WTC11 (cell line): ENCODE measurements around the gene FAM171A1. TPM values are rescaled to one million over a fixed set of nuclear protein-coding genes. Genes with fewer than 3 reads are reported as not detected.

ENCODE experiments used
- ATAC-seq: fragments of 200-7000 bp; cut with Tn5 transposase; 2 replicates; pipeline ENCODE4 v1.10.0; 2021; ENCODE audit warnings: mild to moderate bottlenecking, moderate library complexity
- CTCF ChIA-PET: fragments of 300-600 bp; sonication (Branson Sonifier 250); formaldehyde crosslinking; loops from one replicate; lab custom pipeline; 2021; ENCODE audit warnings: antibody characterized with exemption; lab: Charles Lee
- POLR2A ChIA-PET: fragments of 350-600 bp; sonication (Branson Sonifier 250); formaldehyde crosslinking; loops from one replicate; lab custom pipeline; 2021; ENCODE audit warnings: antibody characterized with exemption; lab: Charles Lee
- DNase-seq: peaks from one replicate; pipeline ENCODE4 v3.0.0; 2021; ENCODE audit warnings: low spot score
- H3K27ac Mint-ChIP-seq: 2 replicates; pipeline ENCODE4 v1.8.0; 2021; ENCODE audit warnings: mixed read lengths
- H3K27me3 Mint-ChIP-seq: 2 replicates; pipeline ENCODE4 v1.8.0; 2021; ENCODE audit warnings: low read depth, mild to moderate bottlenecking, moderate library complexity, mixed read lengths
- H3K36me3 Mint-ChIP-seq: 2 replicates; pipeline ENCODE4 v1.8.0; 2021; ENCODE audit warnings: mixed read lengths
- H3K4me1 Mint-ChIP-seq: 2 replicates; pipeline ENCODE4 v1.8.0; 2022; ENCODE audit warnings: mixed read lengths
- H3K4me3 Mint-ChIP-seq: 2 replicates; pipeline ENCODE4 v1.8.0; 2021; ENCODE audit warnings: mild to moderate bottlenecking, moderate library complexity, mixed read lengths
- H3K9me3 Mint-ChIP-seq: 2 replicates; pipeline ENCODE4 v1.8.0; 2021; ENCODE audit warnings: mixed read lengths
- ARID4B ChIP-seq: sonication (generic); formaldehyde crosslinking; IDR thresholded peaks from 2 replicates; pipeline ENCODE4 v1.8.0; 2023; ENCODE audit warnings: missing genetic modification reagents, mild to moderate bottlenecking, borderline replicate concordance
- ELF4 ChIP-seq: sonication (generic); formaldehyde crosslinking; IDR thresholded peaks from 2 replicates; pipeline ENCODE4 v1.8.1; 2022; ENCODE audit warnings: low read depth, mild to moderate bottlenecking, moderate library complexity, missing genetic modification reagents
- FOXK1 ChIP-seq: sonication (generic); formaldehyde crosslinking; IDR thresholded peaks from 2 replicates; pipeline ENCODE4 v1.8.0; 2022; ENCODE audit warnings: mild to moderate bottlenecking, moderate library complexity, missing genetic modification reagents
- FOXP1 ChIP-seq: sonication (generic); formaldehyde crosslinking; IDR thresholded peaks from 2 replicates; pipeline ENCODE4 v1.8.0; 2022; ENCODE audit warnings: missing genetic modification reagents, mild to moderate bottlenecking, moderate library complexity, borderline replicate concordance
- IRF2 ChIP-seq: sonication (generic); formaldehyde crosslinking; IDR thresholded peaks from 2 replicates; pipeline ENCODE4 v1.8.0; 2022; ENCODE audit warnings: low read depth, missing genetic modification reagents, borderline replicate concordance
- KAT7 ChIP-seq: sonication (generic); formaldehyde crosslinking; IDR thresholded peaks from 2 replicates; pipeline ENCODE4 v1.8.1; 2023; ENCODE audit warnings: missing genetic modification reagents, mild to moderate bottlenecking, borderline replicate concordance
- MYBL2 ChIP-seq: sonication (generic); formaldehyde crosslinking; IDR thresholded peaks from 2 replicates; pipeline ENCODE4 v1.8.1; 2023; ENCODE audit warnings: mild to moderate bottlenecking, moderate library complexity, missing genetic modification reagents
- NFATC4 ChIP-seq: fragments of 250-450 bp; sonication (Bioruptor Pico); IDR thresholded peaks from 2 replicates; pipeline ENCODE4 v1.9.0; 2021; ENCODE audit warnings: mild to moderate bottlenecking
- NFYB ChIP-seq: sonication (generic); formaldehyde crosslinking; conservative IDR thresholded peaks from 2 replicates; pipeline ENCODE4 v1.8.0; 2022; ENCODE audit warnings: low read depth, missing genetic modification reagents
- RELA ChIP-seq: sonication (generic); formaldehyde crosslinking; IDR thresholded peaks from 2 replicates; pipeline ENCODE4 v1.8.1; 2022; ENCODE audit warnings: missing genetic modification reagents, mild to moderate bottlenecking, borderline replicate concordance
- USF1 ChIP-seq: sonication (generic); formaldehyde crosslinking; IDR thresholded peaks from 2 replicates; pipeline ENCODE4 v1.8.0; 2022; ENCODE audit warnings: mild to moderate bottlenecking, missing genetic modification reagents
- ZNF423 ChIP-seq: fragments of 250-450 bp; sonication (Bioruptor Pico); IDR thresholded peaks from 2 replicates; pipeline ENCODE4 v2.1.2; 2022; ENCODE audit warnings: mild to moderate bottlenecking, moderate library complexity
- ZNF671 ChIP-seq: fragments of 250-450 bp; sonication (Bioruptor Pico); IDR thresholded peaks from 2 replicates; pipeline ENCODE4 v1.8.0; 2021; ENCODE audit warnings: mild to moderate bottlenecking
- total RNA-seq: library from RNA; stranded (reverse); gene quantifications from 3 replicates; pipeline ENCODE4 v1.2.3, GENCODE V29; 2021
- TF ChIP-seq, protein P1 (sequence below): fragments of 250-450 bp; sonication (Bioruptor Pico); IDR thresholded peaks from 2 replicates; pipeline ENCODE4 v1.9.0; 2021; ENCODE audit warnings: mild to moderate bottlenecking
- TF ChIP-seq, protein P2 (sequence below): sonication (generic); formaldehyde crosslinking; IDR thresholded peaks from 2 replicates; pipeline ENCODE4 v1.8.1; 2023; ENCODE audit warnings: mild to moderate bottlenecking, missing genetic modification reagents, moderate library complexity
- TF ChIP-seq, protein P3 (sequence below): sonication (generic); formaldehyde crosslinking; IDR thresholded peaks from 2 replicates; pipeline ENCODE4 v1.8.0; 2022; ENCODE audit warnings: mild to moderate bottlenecking, missing genetic modification reagents
- TF ChIP-seq, protein P4 (sequence below): sonication (generic); formaldehyde crosslinking; IDR thresholded peaks from 2 replicates; pipeline ENCODE4 v1.8.1; 2022; ENCODE audit warnings: mild to moderate bottlenecking, moderate library complexity, missing genetic modification reagents

Gene FAM171A1
- total RNA-seq, 1 experiment from 2014 or later: 33.9 TPM

DNA sequence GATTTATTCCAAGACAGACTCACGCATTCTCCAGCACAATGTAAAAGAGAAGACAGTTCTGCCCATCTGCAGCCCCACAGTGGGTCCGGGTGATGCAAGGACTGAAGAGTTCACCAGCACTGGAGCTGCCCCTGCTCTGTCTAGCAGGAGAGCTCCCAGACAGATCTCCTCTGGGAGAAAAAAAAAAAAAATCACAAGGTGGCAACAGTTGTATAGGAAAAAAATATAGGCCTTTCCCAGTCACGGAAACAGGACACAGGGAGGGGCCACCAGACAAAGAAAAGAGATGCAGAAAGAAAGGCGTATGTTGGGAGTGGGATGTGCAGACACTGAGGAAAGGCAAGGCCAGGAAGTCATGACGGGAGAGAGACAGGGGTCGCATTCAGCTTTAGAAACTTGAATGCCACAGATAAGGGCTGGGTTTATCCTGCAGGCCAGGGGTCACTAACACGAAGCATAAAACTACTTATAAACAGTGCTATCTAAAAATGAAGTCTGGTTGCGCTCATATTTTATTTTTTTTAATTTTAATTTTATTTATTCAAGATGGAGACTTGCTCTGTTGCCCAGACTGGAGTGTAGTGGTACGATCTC is 54.1 kb downstream of the FAM171A1 start (continued):
- TF ChIP-seq USF1 (CRISPR knock-in tag) (no peak), NFATC4 (no peak), KAT7 (no peak), ARID4B (CRISPR knock-in tag) (no peak), ZNF671 (no peak)
- TF ChIP-seq, all 79 proteins: peak for 0

GRCh38 chr10:15316145-15316544 is 54.9 kb downstream of the FAM171A1 start:
- H3K27ac Mint-ChIP-seq: no peak overlapping the region
- ATAC-seq: no peak
- no peak for TF ChIP-seq ELF4 (CRISPR knock-in tag)
- peak; percentile 99 for TF ChIP-seq ZNF423 (CRISPR knock-in tag)
- TF ChIP-seq, all 79 proteins: peak for 1
- ChIA-PET POLR2A (no interaction called here), CTCF (interaction anchor here (1.6 kb wide), 1 partner anchor 15 kb away, joined by 4 read pairs; no protein-coding TSS in a partner anchor)
- no peak for DNase-seq
- Mint-ChIP-seq H3K4me3 (no peak overlapping the region), H3K36me3 (0 out of 2 replicates have a peak, but pooled peaks cover 3% of the 10 kb centered on the region), H3K27me3 (no peaks in the 10 kb centered on the region), H3K9me3 (peaks cover 10% of the 10 kb centered on the region), H3K4me1 (peaks cover 44% of the 10 kb centered on the region)

- peaks cover 50% of the 10 kb centered on the region for H3K4me1 Mint-ChIP-seq
- H3K27me3 Mint-ChIP-seq: no peaks in the 10 kb centered on the region
- no peak for ATAC-seq
- H3K36me3 Mint-ChIP-seq: 0 out of 2 replicates have a peak, but pooled peaks cover 3% of the 10 kb centered on the region
- peak overlapping the region; percentile 66 for H3K27ac Mint-ChIP-seq
- no peak for DNase-seq
- ChIA-PET POLR2A (no interaction called here), CTCF (interaction anchor here (1.6 kb wide), 1 partner anchor 14 kb away, joined by 4 read pairs; no protein-coding TSS in a partner anchor)
- TF ChIP-seq, protein P1, sequence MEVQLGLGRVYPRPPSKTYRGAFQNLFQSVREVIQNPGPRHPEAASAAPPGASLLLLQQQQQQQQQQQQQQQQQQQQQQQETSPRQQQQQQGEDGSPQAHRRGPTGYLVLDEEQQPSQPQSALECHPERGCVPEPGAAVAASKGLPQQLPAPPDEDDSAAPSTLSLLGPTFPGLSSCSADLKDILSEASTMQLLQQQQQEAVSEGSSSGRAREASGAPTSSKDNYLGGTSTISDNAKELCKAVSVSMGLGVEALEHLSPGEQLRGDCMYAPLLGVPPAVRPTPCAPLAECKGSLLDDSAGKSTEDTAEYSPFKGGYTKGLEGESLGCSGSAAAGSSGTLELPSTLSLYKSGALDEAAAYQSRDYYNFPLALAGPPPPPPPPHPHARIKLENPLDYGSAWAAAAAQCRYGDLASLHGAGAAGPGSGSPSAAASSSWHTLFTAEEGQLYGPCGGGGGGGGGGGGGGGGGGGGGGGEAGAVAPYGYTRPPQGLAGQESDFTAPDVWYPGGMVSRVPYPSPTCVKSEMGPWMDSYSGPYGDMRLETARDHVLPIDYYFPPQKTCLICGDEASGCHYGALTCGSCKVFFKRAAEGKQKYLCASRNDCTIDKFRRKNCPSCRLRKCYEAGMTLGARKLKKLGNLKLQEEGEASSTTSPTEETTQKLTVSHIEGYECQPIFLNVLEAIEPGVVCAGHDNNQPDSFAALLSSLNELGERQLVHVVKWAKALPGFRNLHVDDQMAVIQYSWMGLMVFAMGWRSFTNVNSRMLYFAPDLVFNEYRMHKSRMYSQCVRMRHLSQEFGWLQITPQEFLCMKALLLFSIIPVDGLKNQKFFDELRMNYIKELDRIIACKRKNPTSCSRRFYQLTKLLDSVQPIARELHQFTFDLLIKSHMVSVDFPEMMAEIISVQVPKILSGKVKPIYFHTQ: no peak
- TF ChIP-seq NFYB (CRISPR knock-in tag): no peak
- TF ChIP-seq IRF2 (CRISPR knock-in tag): no peak
- no peak for TF ChIP-seq KAT7
- TF ChIP-seq, protein P2, sequence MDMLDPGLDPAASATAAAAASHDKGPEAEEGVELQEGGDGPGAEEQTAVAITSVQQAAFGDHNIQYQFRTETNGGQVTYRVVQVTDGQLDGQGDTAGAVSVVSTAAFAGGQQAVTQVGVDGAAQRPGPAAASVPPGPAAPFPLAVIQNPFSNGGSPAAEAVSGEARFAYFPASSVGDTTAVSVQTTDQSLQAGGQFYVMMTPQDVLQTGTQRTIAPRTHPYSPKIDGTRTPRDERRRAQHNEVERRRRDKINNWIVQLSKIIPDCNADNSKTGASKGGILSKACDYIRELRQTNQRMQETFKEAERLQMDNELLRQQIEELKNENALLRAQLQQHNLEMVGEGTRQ (CRISPR knock-in tag): no peak
- TF ChIP-seq RELA: no peak
- TF ChIP-seq FOXK1 (CRISPR knock-in tag): no peak
- no peak for TF ChIP-seq FOXP1 (CRISPR knock-in tag)
- TF ChIP-seq, protein P3, sequence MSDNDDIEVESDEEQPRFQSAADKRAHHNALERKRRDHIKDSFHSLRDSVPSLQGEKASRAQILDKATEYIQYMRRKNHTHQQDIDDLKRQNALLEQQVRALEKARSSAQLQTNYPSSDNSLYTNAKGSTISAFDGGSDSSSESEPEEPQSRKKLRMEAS (CRISPR knock-in tag): no peak
- TF ChIP-seq, protein P4, sequence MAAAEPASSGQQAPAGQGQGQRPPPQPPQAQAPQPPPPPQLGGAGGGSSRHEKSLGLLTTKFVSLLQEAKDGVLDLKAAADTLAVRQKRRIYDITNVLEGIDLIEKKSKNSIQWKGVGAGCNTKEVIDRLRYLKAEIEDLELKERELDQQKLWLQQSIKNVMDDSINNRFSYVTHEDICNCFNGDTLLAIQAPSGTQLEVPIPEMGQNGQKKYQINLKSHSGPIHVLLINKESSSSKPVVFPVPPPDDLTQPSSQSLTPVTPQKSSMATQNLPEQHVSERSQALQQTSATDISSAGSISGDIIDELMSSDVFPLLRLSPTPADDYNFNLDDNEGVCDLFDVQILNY (CRISPR knock-in tag): no peak
- TF ChIP-seq MYBL2 (CRISPR knock-in tag): no peak
- no peak overlapping the region for H3K4me3 Mint-ChIP-seq
- H3K9me3 Mint-ChIP-seq: peaks cover 3% of the 10 kb centered on the region
Measured at GRCh38 chr10:15315286-15315685, 55.8 kb downstream of the FAM171A1 start.
